Astrocyte (in vitro differentiated cells and primary cell): ENCODE measurements around the gene LMTK2.

Source experiments
- EZH2 ChIP-seq: IDR thresholded peaks from 2 replicates; pipeline ENCODE4 v1.6.1; 2012; ENCODE audit warnings: mild to moderate bottlenecking, low read length, inconsistent platforms; ENCODE audit not compliant: insufficient read depth
- TF ChIP-seq, protein P1 (sequence below): IDR thresholded peaks from 2 replicates; pipeline ENCODE4 v1.5.1; 2011; ENCODE audit warnings: low read depth, mild to moderate bottlenecking, inconsistent platforms, low read length, moderate library complexity; ENCODE audit not compliant: insufficient read depth

DNA sequence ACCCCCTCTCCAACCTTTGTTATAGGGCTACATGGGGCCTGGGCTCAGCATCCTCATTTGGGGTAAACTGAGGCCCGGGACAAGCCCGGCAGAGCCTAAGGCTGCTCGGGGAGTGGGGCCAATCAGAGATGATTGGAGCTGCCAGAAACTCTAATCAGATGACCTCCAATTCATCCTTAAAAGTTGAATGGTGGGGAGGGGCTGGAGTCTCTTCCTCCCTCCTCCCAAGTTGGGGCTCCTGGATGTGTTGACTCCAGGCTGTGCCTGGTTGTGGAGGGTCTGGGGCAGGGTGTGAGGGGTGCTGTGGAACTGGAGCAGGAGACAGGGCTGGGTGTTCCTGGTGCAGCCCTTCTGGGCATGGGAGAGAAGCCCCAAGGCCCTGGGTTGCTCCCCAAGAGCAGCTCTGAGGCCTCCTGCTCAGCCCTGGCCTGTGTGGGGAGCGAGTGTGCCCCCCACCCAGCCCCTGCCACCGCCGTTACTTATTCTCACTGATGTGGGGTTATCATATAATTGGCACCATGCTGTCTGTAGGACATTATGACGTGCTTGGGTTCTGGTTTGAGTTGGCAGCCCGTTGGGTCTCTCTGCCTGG lies 106.7 kb downstream of the LMTK2 start:
- TF ChIP-seq EZH2 = no peak
- TF ChIP-seq, protein P1, sequence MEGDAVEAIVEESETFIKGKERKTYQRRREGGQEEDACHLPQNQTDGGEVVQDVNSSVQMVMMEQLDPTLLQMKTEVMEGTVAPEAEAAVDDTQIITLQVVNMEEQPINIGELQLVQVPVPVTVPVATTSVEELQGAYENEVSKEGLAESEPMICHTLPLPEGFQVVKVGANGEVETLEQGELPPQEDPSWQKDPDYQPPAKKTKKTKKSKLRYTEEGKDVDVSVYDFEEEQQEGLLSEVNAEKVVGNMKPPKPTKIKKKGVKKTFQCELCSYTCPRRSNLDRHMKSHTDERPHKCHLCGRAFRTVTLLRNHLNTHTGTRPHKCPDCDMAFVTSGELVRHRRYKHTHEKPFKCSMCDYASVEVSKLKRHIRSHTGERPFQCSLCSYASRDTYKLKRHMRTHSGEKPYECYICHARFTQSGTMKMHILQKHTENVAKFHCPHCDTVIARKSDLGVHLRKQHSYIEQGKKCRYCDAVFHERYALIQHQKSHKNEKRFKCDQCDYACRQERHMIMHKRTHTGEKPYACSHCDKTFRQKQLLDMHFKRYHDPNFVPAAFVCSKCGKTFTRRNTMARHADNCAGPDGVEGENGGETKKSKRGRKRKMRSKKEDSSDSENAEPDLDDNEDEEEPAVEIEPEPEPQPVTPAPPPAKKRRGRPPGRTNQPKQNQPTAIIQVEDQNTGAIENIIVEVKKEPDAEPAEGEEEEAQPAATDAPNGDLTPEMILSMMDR = no peak
